ENCODE results near the gene ERICH2. TPM values are rescaled to one million over a fixed set of nuclear protein-coding genes. Genes with fewer than 3 reads are reported as not detected.

ERICH2 gene
- total and polyA plus RNA-seq, 2 donors (not counting 3 experiments of a cell fraction or from before 2014, with no cell fraction given) = not detected

DNA sequence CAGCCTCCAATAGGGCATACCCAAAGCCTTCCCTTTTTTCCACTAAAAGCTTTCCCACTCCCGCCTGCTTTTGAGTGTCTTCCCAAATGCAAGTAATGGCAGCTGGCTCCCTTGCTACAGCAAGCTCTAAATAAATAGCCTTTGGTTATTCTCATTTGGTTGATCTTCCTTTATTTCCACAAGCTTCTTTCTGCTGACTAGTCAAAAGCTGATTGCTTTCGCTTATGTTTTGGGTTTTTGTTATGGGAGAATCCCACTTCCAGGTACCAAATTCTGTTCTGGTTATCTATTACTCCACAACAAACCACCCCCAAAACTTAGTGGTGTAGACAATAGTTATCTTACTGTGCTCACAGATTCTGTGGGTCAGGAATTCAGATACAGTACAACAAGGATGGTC is 32.8 kb upstream of the ERICH2 start:
- Histone ChIP-seq H3K4me1 (ENCODE audit: control insufficient read depth, extremely low read depth, insufficient read depth, low read length) (no peaks in the 10 kb centered on the region), H2AFZ (ENCODE audit: low read depth, low read length) (no peak overlapping the region), H3K79me2 (ENCODE audit: control insufficient read depth, insufficient read depth, low read length) (no peaks in the 10 kb centered on the region), H3K27ac (ENCODE audit: insufficient read depth, low read depth, low read length) (no peak overlapping the region), H3K9ac (replicated peaks; ENCODE audit: extremely low read depth, insufficient read depth, low read length) (no peak overlapping the region), H3K27me3 (ENCODE audit: control insufficient read depth in 2 of 2, insufficient read depth in 2 of 2, low read length in 2 of 2) (no peaks in the 10 kb centered on the region), H3K4me3 (replicated peaks in 1 of 3; ENCODE audit: insufficient read depth in 1 of 3, low read depth in 1 of 3, low read length in 3 of 3) (no peak overlapping the region), H3K4me2 (ENCODE audit: insufficient read depth, low read length) (no peak overlapping the region), H3K36me3 (ENCODE audit: control insufficient read depth in 2 of 2, extremely low read depth in 1 of 2, insufficient read depth in 2 of 2, low read length in 2 of 2) (no peaks in the 10 kb centered on the region), H3K9me3 (replicated peaks; ENCODE audit: control insufficient read depth, insufficient read depth, low read length) (no peaks in the 10 kb centered on the region), H3K9me1 (replicated peaks; ENCODE audit: control insufficient read depth, extremely low read depth, insufficient read depth, low read length) (no peaks in the 10 kb centered on the region), H4K20me1 (replicated peaks; ENCODE audit: control insufficient read depth, extremely low read depth, insufficient read depth, low read length) (no peaks in the 10 kb centered on the region)
- intact Hi-C loops (cut with micrococcal nuclease) (no loop called here), dilution Hi-C loops (cut with MboI; ENCODE audit: extremely low pct_ligation_motif_present, low sequenced_read_pairs) (no loop called here)
- ChIA-PET CTCF (interaction anchor here (0.9 kb wide), 1 partner anchor 328 kb away, joined by 4 read pairs; no protein-coding TSS in a partner anchor), POLR2A (no interaction called here)
- TF ChIP-seq GATA2 (IDR thresholded peaks at IDR 0.05; ENCODE audit: insufficient read depth, insufficient read length, low read depth, low read length) (no peak), POLR2AphosphoS5 (IDR thresholded peaks at IDR 0.05; ENCODE audit: insufficient read depth, low read depth, low read length) (no peak), EZH2 (IDR thresholded peaks at IDR 0.05; ENCODE audit: borderline replicate concordance, low read depth, low read length, severe bottlenecking) (no peak), JUN (IDR thresholded peaks at IDR 0.05; ENCODE audit: borderline replicate concordance, insufficient read depth, insufficient read length, low read depth) (no peak)
- TF ChIP-seq, protein P1, sequence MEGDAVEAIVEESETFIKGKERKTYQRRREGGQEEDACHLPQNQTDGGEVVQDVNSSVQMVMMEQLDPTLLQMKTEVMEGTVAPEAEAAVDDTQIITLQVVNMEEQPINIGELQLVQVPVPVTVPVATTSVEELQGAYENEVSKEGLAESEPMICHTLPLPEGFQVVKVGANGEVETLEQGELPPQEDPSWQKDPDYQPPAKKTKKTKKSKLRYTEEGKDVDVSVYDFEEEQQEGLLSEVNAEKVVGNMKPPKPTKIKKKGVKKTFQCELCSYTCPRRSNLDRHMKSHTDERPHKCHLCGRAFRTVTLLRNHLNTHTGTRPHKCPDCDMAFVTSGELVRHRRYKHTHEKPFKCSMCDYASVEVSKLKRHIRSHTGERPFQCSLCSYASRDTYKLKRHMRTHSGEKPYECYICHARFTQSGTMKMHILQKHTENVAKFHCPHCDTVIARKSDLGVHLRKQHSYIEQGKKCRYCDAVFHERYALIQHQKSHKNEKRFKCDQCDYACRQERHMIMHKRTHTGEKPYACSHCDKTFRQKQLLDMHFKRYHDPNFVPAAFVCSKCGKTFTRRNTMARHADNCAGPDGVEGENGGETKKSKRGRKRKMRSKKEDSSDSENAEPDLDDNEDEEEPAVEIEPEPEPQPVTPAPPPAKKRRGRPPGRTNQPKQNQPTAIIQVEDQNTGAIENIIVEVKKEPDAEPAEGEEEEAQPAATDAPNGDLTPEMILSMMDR (IDR thresholded peaks at IDR 0.05; ENCODE audit: extremely low read depth in 1 of 2, insufficient read depth in 1 of 2, low read depth in 1 of 2, low read length in 2 of 2) = no peak
- no TSS peak for BruUV-seq (replicated peaks)
- DNase-seq (ENCODE audit: low read depth, low spot score) (no peak), FAIRE-seq (no peak)

DNA sequence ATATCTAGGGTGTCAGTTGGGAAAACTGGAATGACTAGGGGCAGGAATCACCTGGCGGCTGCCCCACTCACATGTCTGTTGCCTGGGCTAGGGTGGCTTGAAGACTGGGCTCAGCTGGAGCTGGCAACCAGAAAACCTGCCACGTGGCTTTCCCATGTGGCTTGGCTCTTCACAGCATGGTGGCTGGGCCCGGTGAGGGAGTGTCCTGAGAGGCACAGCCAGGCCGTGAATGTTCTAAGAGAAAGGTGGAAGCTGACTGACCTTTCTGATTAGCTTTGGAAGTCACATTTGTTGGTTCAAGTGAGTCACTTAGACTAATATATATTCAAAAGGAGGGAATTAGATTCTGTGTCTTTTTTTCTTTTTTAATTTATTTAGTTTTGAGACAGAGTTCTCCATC is 32.4 kb upstream of the ERICH2 start:
- CTCF ChIA-PET = interaction anchor here (0.9 kb wide), 1 partner anchor 328 kb away, joined by 4 read pairs; no protein-coding TSS in a partner anchor
- intact Hi-C loops (cut with micrococcal nuclease) = no loop called here

More for the DNA sequence above, 32.4 kb upstream of the ERICH2 start:
- H3K27ac ChIP-seq (ENCODE audit: insufficient read depth, low read depth, low read length) = no peak overlapping the region
- no peak overlapping the region for H3K4me2 ChIP-seq (ENCODE audit: insufficient read depth, low read length)
- H3K79me2 ChIP-seq (ENCODE audit: control insufficient read depth, insufficient read depth, low read length) = no peaks in the 10 kb centered on the region
- POLR2A ChIA-PET = no interaction called here
- no peaks in the 10 kb centered on the region for H3K9me3 ChIP-seq (replicated peaks; ENCODE audit: control insufficient read depth, insufficient read depth, low read length)
- no peaks in the 10 kb centered on the region for H3K4me1 ChIP-seq (ENCODE audit: control insufficient read depth, extremely low read depth, insufficient read depth, low read length)
- H3K9ac ChIP-seq (replicated peaks; ENCODE audit: extremely low read depth, insufficient read depth, low read length) = no peak overlapping the region
- no peak overlapping the region for H3K4me3 ChIP-seq (replicated peaks in 1 of 3; ENCODE audit: insufficient read depth in 1 of 3, low read depth in 1 of 3, low read length in 3 of 3)
- dilution Hi-C loops (cut with MboI; ENCODE audit: extremely low pct_ligation_motif_present, low sequenced_read_pairs) = no loop called here
- no peak for DNase-seq (ENCODE audit: low read depth, low spot score)
- BruUV-seq (replicated peaks) = no TSS peak
- no peaks in the 10 kb centered on the region for H3K36me3 ChIP-seq (ENCODE audit: control insufficient read depth in 2 of 2, extremely low read depth in 1 of 2, insufficient read depth in 2 of 2, low read length in 2 of 2)
- no peaks in the 10 kb centered on the region for H3K9me1 ChIP-seq (replicated peaks; ENCODE audit: control insufficient read depth, extremely low read depth, insufficient read depth, low read length)
- no peaks in the 10 kb centered on the region for H3K27me3 ChIP-seq (ENCODE audit: control insufficient read depth in 2 of 2, insufficient read depth in 2 of 2, low read length in 2 of 2)
- TF ChIP-seq FOS (IDR thresholded peaks at IDR 0.05; ENCODE audit: borderline replicate concordance, insufficient read depth, low read length) (no peak), MYC (IDR thresholded peaks at IDR 0.05; ENCODE audit: low read depth, low read length) (no peak), EZH2 (IDR thresholded peaks at IDR 0.05; ENCODE audit: borderline replicate concordance, low read depth, low read length, severe bottlenecking) (no peak), GATA2 (IDR thresholded peaks at IDR 0.05; ENCODE audit: insufficient read depth, insufficient read length, low read depth, low read length) (no peak), JUN (IDR thresholded peaks at IDR 0.05; ENCODE audit: borderline replicate concordance, insufficient read depth, insufficient read length, low read depth) (no peak), POLR2A (IDR thresholded peaks at IDR 0.05; ENCODE audit: low read depth, low read length) (no peak), POLR2AphosphoS5 (IDR thresholded peaks at IDR 0.05; ENCODE audit: insufficient read depth, low read depth, low read length) (no peak)
- TF ChIP-seq, protein P1 (IDR thresholded peaks at IDR 0.05; ENCODE audit: extremely low read depth in 1 of 2, insufficient read depth in 1 of 2, low read depth in 1 of 2, low read length in 2 of 2) = no peak
- TF ChIP-seq, protein P2, sequence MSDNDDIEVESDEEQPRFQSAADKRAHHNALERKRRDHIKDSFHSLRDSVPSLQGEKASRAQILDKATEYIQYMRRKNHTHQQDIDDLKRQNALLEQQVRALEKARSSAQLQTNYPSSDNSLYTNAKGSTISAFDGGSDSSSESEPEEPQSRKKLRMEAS (IDR thresholded peaks at IDR 0.05; ENCODE audit: insufficient read depth, insufficient read length) = no peak
- H2AFZ ChIP-seq (ENCODE audit: low read depth, low read length) = no peak overlapping the region
- no peaks in the 10 kb centered on the region for H4K20me1 ChIP-seq (replicated peaks; ENCODE audit: control insufficient read depth, extremely low read depth, insufficient read depth, low read length)
- no peak for FAIRE-seq
